ENCODE results near the gene PLA2G3.

Gene PLA2G3

DNA sequence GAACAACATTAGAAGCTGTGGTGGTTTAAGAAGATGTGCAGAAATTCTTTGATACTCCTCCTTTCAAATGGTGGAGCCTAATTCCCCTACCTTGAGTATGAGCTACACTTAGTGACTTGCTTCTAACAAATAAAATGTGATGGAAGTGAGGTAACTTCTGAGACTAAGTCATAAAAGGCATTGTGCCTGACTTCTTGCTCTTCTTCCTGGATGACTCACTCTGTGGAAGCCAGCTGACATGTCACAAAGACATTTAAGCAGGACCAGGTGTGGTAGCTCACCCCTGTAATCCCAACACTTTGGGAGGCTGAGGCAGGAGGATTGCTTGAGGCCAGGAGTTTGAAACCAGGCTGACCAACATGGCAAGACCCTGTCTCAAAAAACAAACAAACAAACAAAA is 3.9 kb upstream of the PLA2G3 start:
- DNase-seq (ENCODE audit: low spot score) = no peak

DNA sequence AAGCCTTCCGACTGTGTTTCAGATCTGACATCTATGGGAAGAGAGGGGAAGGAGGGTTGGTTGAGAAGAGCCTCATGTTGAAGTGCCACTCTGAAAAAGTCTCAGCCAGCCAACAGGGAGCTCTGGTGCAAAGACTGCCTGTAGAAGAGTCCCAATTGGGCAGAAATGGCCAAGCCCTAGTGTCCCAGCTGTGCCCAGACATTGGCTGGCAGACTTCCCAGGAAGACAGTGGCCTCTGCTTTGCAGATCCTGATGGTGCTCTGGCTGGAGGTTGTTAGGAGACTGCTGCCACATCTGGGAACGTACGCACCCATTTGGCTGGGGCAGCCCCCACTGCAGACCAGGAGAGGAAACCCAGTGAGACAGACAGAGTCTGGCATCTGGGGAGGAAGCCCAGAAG is 3.2 kb upstream of the PLA2G3 start:
- no peak for DNase-seq (ENCODE audit: low spot score)

- no peak for DNase-seq (ENCODE audit: low spot score)
These were observed 2.7 kb upstream of the PLA2G3 start for GRCh38 chr22:31143038-31143437.

- DNase-seq (ENCODE audit: low spot score) = no peak
These were observed 2.0 kb upstream of the PLA2G3 start for GRCh38 chr22:31142285-31142684.

- DNase-seq (ENCODE audit: low spot score) = no peak
These were observed 1.2 kb upstream of the PLA2G3 start for GRCh38 chr22:31141551-31141950.

DNA sequence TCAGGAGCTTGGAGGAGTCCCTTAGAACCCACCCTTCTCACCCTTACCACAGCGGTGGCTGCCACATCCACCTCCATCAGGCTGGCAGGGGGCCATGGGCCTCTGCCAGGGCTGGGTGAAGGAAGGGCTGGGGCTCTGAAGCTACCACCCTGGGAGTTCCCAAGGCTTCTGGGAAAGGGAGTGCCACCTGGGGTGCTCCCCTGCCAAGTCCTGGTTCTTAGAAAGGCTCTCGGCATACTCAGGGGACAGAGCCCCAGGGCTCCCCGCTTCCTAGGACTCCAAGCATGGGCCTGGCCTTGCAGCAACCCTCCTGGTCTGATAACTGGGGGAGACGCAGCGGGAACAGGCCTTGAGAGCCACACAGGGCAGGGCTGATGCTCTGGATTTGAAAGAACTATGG is 438 bp upstream of the PLA2G3 start:
- DNase-seq (ENCODE audit: low spot score) = no peak

GRCh38 chr22:31139066-31139465 is 1.2 kb downstream of the PLA2G3 start:
- DNase-seq (ENCODE audit: low spot score) = no peak

GRCh38 chr22:31138126-31138525 is 2.2 kb downstream of the PLA2G3 start:
- DNase-seq (ENCODE audit: low spot score) = no peak

DNA sequence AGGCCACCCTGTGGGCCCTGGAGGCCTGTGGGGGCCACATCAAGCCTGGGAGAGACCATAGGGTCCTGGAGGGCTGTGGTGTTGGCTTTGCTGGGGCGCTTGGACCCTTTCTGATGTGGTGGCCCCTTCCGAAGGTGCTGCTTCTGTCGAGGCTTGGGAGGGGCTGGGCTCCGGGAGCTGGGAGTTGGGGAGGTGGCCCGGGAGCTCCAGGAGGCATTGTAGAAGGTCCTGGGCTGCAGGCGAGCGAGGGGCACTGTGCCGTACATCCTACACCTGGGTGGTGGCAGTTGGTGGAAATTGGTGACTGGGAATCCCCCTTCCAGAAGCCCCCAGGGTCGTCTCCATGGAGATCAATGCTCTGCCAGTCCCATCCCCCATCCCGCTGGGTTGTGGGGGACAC is 2.6 kb downstream of the PLA2G3 start:
- no peak for DNase-seq (ENCODE audit: low spot score)

DNA sequence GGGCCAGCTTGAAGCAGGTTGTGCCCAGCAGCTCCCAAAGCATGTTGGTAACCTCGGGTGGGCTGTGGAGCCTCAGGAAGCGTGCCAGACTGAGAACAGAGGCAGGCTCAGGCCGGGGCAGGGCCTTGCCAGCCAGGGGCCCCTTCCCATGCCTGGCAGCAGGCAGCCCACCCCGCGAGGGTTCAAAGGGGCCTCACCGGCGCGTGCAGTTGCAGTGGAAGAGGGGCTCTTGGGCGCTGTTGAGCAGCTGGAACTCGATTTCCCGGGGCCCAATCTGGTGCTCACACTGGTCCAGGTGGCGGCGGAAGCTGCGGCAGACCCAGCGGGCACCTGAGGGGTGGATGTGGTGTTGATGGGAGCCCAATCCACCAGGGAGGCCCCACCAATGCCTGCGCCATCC is 3.6 kb downstream of the PLA2G3 start:
- DNase-seq (ENCODE audit: low spot score) = no peak

- DNase-seq (ENCODE audit: low spot score) = no peak
These were observed 4.2 kb downstream of the PLA2G3 start for GRCh38 chr22:31136155-31136554.

DNA sequence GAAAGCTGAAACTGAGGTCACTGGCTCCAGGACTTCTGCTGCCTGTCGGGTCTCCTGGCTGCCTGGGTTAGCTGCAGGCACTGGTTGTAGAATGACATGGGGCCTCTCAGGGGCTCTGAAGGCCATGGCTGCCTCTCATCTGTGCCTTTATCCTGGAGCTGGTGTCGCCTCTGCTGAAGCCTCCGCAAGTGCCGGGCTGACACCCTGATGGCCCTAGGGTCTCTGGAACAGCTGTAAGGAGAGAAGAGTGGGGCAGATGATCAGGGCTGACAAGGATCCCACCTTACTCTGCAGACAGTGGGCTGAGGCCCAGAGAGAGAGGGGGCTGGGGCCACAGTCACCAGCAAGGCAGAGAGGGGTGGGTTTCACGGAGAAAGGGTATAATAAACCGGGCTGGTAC is 4.6 kb downstream of the PLA2G3 start:
- no peak for DNase-seq (ENCODE audit: low spot score)

GRCh38 chr22:31134688-31135087 is 5.6 kb downstream of the PLA2G3 start:
- DNase-seq (ENCODE audit: low spot score) = no peak

DNA sequence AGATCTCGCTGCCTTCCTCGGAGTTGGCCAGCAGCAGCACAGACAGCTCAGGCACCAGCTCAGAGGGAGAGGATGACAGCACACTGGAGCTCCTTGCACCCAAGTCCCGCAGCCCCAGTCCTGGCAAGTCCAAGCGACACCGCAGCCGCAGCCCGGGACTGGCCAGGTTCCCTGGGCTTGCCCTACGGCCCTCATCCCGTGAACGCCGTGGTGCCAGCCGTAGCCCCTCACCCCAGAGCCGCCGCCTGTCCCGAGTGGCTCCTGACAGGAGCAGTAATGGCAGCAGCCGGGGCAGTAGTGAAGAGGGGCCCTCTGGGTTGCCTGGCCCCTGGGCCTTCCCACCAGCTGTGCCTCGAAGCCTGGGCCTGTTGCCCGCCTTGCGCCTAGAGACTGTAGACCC is 6.4 kb downstream of the PLA2G3 start:
- DNase-seq (ENCODE audit: low spot score) = no peak

DNA sequence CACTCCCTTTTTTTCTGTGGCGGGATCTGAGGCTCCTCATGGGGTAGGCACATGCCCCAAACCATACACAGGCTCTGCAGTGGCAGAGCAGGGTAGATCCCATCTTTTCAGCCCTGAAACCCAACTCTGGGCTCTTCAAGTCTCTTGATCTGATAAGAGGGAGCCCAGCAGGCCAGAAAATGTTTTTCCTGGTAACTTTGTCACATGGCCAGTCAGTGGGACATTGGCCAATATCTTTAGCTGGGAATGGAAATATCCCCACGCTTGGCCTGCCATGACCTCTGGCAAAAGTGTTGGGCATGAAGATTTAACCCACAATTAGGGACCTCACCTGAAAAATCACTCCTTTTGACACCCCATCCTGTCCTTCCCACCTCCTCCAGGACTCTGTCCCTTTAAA is 9.4 kb downstream of the PLA2G3 start:
- no peak for DNase-seq (ENCODE audit: low spot score)

DNA sequence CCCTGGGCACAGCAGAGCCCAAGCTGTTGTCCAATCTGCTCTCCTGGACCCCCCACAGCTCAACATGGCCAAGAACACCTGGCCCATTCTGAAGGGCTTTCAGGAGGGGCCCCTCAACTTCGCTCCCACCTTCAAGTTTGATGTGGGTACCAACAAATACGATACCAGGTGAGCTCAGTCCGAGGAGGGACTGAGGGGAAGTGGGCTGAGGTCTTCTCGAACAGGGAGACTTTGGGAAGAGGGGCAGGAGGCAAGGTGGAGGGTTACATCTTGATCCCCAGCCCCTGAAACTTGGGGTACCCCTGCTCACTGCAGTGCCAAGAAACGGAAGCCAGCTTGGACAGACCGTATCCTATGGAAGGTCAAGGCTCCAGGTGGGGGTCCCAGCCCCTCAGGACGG is 12.2 kb downstream of the PLA2G3 start:
- DNase-seq (ENCODE audit: low spot score) = no peak

DNA sequence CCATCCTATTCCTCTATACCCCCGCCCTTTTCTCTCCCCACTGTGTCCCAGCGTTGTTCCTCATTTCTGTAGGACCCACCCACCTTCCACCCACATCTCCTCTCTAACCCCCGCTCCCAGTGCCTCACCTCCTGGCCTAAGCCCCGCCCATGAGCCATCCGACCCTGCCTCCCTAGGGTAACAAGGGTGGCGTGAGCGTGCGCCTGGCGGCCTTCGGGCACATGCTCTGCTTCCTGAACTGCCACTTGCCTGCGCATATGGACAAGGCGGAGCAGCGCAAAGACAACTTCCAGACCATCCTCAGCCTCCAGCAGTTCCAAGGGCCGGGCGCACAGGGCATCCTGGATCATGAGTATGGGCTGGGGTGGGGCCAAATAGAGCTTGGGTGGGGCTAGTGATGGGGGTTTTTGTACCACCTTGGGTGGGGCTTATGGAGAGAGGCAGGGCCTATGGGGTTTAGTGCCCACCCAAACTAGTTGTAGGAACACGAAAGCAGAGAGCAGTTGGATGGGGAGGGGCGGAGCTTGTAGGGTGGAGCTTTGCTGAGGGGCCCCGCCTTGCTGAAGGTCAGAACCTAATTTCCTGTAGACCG is 13.0 kb downstream of the PLA2G3 start:
- peak; percentile 37 for DNase-seq (ENCODE audit: low spot score)

GRCh38 chr22:31126869-31127175 is 13.5 kb downstream of the PLA2G3 start:
- DNase-seq (ENCODE audit: low spot score) = no peak

DNA sequence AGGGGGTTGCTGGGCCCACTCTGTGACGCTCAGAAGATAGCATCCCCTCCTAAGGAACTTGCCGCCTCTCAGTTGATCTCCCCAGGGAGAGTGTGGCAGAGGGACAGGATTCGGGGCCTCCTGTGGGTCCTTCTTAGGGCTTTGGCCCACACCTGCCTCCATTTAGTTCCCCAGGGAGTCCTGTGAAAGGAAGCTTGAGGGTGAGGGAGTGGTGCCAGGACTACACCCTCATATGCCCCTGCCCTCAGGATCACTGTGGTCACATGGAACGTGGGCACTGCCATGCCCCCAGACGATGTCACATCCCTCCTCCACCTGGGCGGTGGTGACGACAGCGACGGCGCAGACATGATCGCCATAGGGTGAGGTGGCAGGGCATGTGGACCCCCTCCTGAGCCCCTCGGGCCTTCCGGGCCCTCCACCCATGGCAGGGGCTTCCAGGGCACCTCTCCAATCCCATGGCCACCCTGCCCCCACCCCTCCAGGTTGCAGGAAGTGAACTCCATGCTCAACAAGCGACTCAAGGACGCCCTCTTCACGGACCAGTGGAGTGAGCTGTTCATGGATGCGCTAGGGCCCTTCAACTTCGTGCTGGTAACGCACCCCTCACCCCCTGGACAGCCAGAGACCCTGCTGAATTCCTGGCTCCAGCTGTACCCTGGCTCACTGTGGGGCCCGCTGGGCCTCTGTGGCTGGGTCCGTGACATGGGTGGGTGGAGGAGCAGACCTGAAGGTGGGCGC is 14.0 kb downstream of the PLA2G3 start:
- no peak for DNase-seq (ENCODE audit: low spot score)

- no peak for DNase-seq (ENCODE audit: low spot score)
These were observed 14.7 kb downstream of the PLA2G3 start for GRCh38 chr22:31125521-31126117.

GRCh38 chr22:31124811-31125465 is 15.4 kb downstream of the PLA2G3 start:
- no peak for DNase-seq (ENCODE audit: low spot score)

- DNase-seq (ENCODE audit: low spot score) = no peak
These were observed 16.0 kb downstream of the PLA2G3 start for GRCh38 chr22:31124290-31124689.

DNA sequence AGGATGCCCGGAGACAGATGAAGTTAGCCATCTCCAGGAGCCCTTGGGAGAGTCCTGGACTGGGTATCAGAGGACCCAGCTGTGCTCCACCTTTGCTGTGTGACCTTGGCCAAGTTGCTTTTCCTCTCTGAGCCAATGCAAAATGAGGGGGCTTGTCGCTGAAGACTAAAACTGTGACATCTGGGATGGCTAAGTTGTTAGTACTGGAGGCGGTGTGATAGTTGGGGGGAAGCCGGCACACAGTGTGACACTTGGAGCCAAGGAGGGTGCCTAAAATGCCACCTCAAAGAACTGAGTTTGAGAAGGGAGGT is 17.1 kb downstream of the PLA2G3 start:
- DNase-seq (ENCODE audit: low spot score) = no peak

All from germinal center (tissue), 1 donor.